Mucosa of rectum (tissue), 2 donors: ENCODE data around the gene KLF16.

Experiments
- H3K27ac ChIP-seq, 2 donors: one replicate each; pipeline ENCODE4 v1.7.0; 2013; ENCODE audit warnings: inconsistent platforms in 2 of 2, low read depth in 2 of 2, low read length in 2 of 2
- H3K27me3 ChIP-seq, 2 donors: one replicate each; pipeline ENCODE4 v1.7.0; 2013; ENCODE audit warnings: low read length in 2 of 2; ENCODE audit not compliant: control insufficient read depth in 2 of 2, insufficient read depth in 2 of 2
- H3K36me3 ChIP-seq, 2 donors: one replicate each; pipeline ENCODE4 v1.7.0; 2013; ENCODE audit warnings: low read length in 2 of 2; ENCODE audit not compliant: control insufficient read depth in 2 of 2, insufficient read depth in 2 of 2
- H3K4me1 ChIP-seq, 2 donors: one replicate each; pipeline ENCODE4 v1.7.0; 2013; ENCODE audit warnings: low read length in 2 of 2, mild to moderate bottlenecking in 1 of 2; ENCODE audit not compliant: control insufficient read depth in 2 of 2, insufficient read depth in 2 of 2
- H3K4me3 ChIP-seq, 2 donors: one replicate each; pipeline ENCODE4 v1.7.0; 2013; ENCODE audit warnings: low read length in 2 of 2
- H3K9ac ChIP-seq, 2 donors: one replicate each; pipeline ENCODE4 v1.7.0; 2013; ENCODE audit warnings: low read length in 2 of 2, low read depth in 1 of 2, mild to moderate bottlenecking in 1 of 2
- H3K9me3 ChIP-seq, 2 donors: one replicate each; pipeline ENCODE4 v1.7.0; 2013; ENCODE audit warnings: low read length in 2 of 2; ENCODE audit not compliant: control insufficient read depth in 2 of 2
- donor health status: healthy.
- donor health status: Normal muscosa, but diverticular disease.

The KLF16 gene

GRCh38 chr19:1855040-1855827 lies 8.1 kb downstream of the KLF16 start:
- Histone ChIP-seq H3K27me3 (no peaks in the 10 kb centered on the region), H3K9me3 (no peaks in the 10 kb centered on the region), H3K4me1 (peaks cover 64 to 71% of the 10 kb centered on the region in 2 donors), H3K4me3 (peak overlapping the region; percentile 67 to 75), H3K27ac (peak overlapping the region; percentile 98 to 99), H3K36me3 (no peaks in the 10 kb centered on the region), H3K9ac (peak overlapping the region; percentile 77 to 89)

GRCh38 chr19:1854542-1855039 lies 8.8 kb downstream of the KLF16 start:
- H3K27me3 ChIP-seq: no peaks in the 10 kb centered on the region
- H3K36me3 ChIP-seq: no peaks in the 10 kb centered on the region
- H3K9me3 ChIP-seq: no peaks in the 10 kb centered on the region
- H3K4me3 ChIP-seq: peak overlapping the region in 1 of 2 donors; percentile 57
- H3K4me1 ChIP-seq: peaks cover 58 to 66% of the 10 kb centered on the region in 2 donors
- peak overlapping the region in 1 of 2 donors; percentile 63 for H3K9ac ChIP-seq
- H3K27ac ChIP-seq: peak overlapping the region; percentile 91 to 98

GRCh38 chr19:1854039-1854541 lies 9.3 kb downstream of the KLF16 start:
- no peaks in the 10 kb centered on the region for H3K36me3 ChIP-seq
- H3K4me3 ChIP-seq: no peak overlapping the region
- H3K9me3 ChIP-seq: no peaks in the 10 kb centered on the region
- no peaks in the 10 kb centered on the region for H3K27me3 ChIP-seq
- peak overlapping the region in 1 of 2 donors; percentile 98 for H3K27ac ChIP-seq
- H3K4me1 ChIP-seq: peaks cover 54 to 62% of the 10 kb centered on the region in 2 donors
- peak overlapping the region in 1 of 2 donors; percentile 41 for H3K9ac ChIP-seq

GRCh38 chr19:1853295-1854038 lies 9.9 kb downstream of the KLF16 start:
- Histone ChIP-seq H3K36me3 (no peaks in the 10 kb centered on the region), H3K27me3 (no peaks in the 10 kb centered on the region), H3K27ac (peak overlapping the region; percentile 56 to 67), H3K4me1 (peaks cover 48 to 60% of the 10 kb centered on the region in 2 donors), H3K9me3 (no peaks in the 10 kb centered on the region), H3K9ac (peak overlapping the region; percentile 41 to 47), H3K4me3 (peak overlapping the region in 1 of 2 donors; percentile 22)

GRCh38 chr19:1852581-1853128 lies 10.7 kb downstream of the KLF16 start:
- Histone ChIP-seq H3K9ac (peak overlapping the region; percentile 41 to 47), H3K27me3 (no peaks in the 10 kb centered on the region), H3K27ac (no peak overlapping the region), H3K9me3 (no peaks in the 10 kb centered on the region), H3K4me3 (no peak overlapping the region), H3K4me1 (peaks cover 40 to 53% of the 10 kb centered on the region in 2 donors), H3K36me3 (no peaks in the 10 kb centered on the region)

- Histone ChIP-seq H3K36me3 (no peaks in the 10 kb centered on the region), H3K4me3 (no peak overlapping the region), H3K9me3 (no peaks in the 10 kb centered on the region), H3K9ac (no peak overlapping the region), H3K4me1 (peaks cover 44 to 54% of the 10 kb centered on the region in 2 donors), H3K27ac (no peak overlapping the region), H3K27me3 (no peaks in the 10 kb centered on the region)
These were observed 11.5 kb downstream of the KLF16 start for GRCh38 chr19:1851654-1852580.

GRCh38 chr19:1850809-1851653 lies 12.3 kb downstream of the KLF16 start:
- Histone ChIP-seq H3K4me3 (no peak overlapping the region), H3K27ac (no peak overlapping the region), H3K27me3 (no peaks in the 10 kb centered on the region), H3K9ac (no peak overlapping the region), H3K9me3 (no peaks in the 10 kb centered on the region), H3K36me3 (peaks cover 0 to 2% of the 10 kb centered on the region in 2 donors), H3K4me1 (peaks cover 48 to 56% of the 10 kb centered on the region in 2 donors)

- Histone ChIP-seq H3K27me3 (no peaks in the 10 kb centered on the region), H3K9ac (no peak overlapping the region), H3K4me1 (peaks cover 46 to 51% of the 10 kb centered on the region in 2 donors)
These were observed 13.4 kb downstream of the KLF16 start for GRCh38 chr19:1849886-1850398.

More at GRCh38 chr19:1849886-1850398, 13.4 kb downstream of the KLF16 start:
- no peak overlapping the region for H3K4me3 ChIP-seq
- H3K36me3 ChIP-seq: peaks cover 0 to 6% of the 10 kb centered on the region in 2 donors
- no peak overlapping the region for H3K27ac ChIP-seq
- H3K9me3 ChIP-seq: no peaks in the 10 kb centered on the region
